HK-2 (cell line): Measurements from ENCODE around the gene TMED5.
"Not testable (repeated sequence)": the region's sequence is repeated elsewhere in the genome, so short reads cannot be mapped to it uniquely, and the experiment has no call there.

Experiments
- DNase-seq: peaks from one replicate; pipeline ENCODE4 v3.0.0-alpha.2; 2018; ENCODE audit not compliant: unreplicated experiment

Gene TMED5

GRCh38 chr1:93171549-93172034, 8.6 kb downstream of the TMED5 start:
- DNase-seq, result no peak

- not testable (repeated sequence) for DNase-seq
These were observed 10.0 kb downstream of the TMED5 start for GRCh38 chr1:93170141-93170678.

- DNase-seq, result no peak
These were observed 13.2 kb downstream of the TMED5 start for GRCh38 chr1:93167006-93167405.

GRCh38 chr1:93165895-93166294, 14.3 kb downstream of the TMED5 start:
- DNase-seq, result not testable (repeated sequence)

- DNase-seq, result no peak
These were observed 15.4 kb downstream of the TMED5 start for GRCh38 chr1:93164816-93165215.

DNA sequence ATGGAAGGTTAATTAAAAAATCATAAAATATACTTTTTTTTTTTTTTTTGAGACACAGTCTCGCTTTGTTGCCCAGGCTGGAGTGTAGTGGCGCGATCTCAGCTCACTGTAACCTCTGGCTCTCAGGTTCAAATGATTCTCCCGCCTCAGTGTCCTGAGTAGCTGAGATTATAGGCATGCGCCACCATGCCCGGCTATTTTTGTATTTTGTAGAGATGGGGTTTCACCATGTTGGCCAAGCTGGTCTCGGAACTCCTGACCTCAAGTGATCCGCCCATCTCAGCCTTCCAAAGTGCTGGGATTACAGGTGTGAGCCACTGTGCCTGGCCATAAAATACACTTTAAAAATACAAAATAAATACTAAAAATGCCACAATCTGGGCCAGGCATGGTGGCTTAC, 16.9 kb downstream of the TMED5 start:
- DNase-seq, result not testable (repeated sequence)

DNA sequence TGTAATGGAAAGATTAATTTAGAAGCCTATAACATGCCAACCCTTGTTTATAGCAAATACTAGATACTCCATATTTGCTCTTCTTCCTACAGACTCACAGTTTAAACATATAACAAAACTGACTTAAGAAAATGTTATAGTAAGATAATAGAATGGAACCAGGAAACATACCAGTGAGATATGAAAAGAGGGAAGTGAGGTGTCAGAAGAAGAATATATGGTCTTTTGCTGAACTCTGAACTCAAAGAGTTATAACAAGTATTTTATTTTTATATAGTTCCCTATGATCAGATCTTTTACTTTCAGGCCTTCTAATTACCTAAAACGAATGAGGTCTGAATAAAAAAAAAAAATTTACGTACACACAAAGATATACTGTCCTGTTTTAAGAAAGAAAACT, 20.9 kb downstream of the TMED5 start:
- no peak for DNase-seq

DNA sequence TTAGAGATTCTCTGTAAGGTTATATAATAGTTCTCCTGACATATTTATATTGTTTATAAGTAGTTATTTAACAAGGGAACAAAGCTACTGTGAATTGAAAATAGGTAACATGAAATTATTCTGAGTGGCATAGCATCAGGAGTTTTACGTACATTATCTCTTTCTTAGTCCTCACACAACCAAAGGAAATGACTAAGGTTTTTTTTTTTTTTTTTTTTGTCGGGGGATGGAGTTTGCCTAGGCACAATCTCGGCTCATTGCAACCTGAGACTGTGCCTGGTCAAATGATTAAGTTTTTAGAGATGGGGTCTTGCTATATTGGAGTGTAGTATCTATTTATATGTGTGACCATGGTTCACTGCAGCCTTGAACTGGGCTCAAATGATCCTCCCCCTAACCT, 24.9 kb downstream of the TMED5 start:
- no peak for DNase-seq

GRCh38 chr1:93154898-93155297, 25.3 kb downstream of the TMED5 start:
- no peak for DNase-seq

DNA sequence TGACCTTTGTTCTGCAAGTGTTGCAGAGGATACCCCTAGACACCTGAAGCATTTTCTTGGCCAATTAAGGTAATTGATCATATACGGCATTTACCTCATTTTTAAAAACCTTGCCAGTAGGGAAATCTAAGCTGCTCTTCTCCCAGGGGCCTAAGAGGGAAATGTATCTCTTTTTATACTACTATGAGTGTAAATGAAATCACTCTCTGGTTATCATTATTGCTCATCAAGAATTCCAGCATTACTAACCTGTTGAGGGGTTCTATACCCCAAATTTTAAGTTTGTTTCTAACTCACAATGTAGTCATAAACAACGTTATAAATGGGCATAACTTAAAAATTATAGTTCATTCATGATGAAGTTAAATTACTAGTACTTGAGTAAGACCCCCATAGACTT, 27.4 kb downstream of the TMED5 start:
- DNase-seq, result no peak

DNA sequence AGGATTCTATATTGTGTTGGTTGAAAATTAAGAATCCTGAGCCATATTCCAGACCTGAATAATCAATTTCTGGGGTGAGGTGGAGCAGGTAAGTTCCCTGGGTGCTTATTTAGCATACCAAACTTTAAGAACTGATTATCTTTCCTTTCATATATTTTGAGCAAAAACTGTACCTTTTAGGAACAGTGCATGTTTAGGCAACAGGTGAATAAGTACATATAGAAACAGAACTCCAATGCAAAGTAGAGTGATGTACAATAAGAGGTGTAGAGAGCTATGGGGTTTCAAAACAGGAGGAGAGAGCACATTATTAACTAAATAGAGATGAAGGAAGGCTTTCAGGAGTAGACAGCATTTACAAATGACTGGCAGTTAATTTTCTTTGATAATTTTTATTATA, 28.7 kb downstream of the TMED5 start:
- no peak for DNase-seq

DNA sequence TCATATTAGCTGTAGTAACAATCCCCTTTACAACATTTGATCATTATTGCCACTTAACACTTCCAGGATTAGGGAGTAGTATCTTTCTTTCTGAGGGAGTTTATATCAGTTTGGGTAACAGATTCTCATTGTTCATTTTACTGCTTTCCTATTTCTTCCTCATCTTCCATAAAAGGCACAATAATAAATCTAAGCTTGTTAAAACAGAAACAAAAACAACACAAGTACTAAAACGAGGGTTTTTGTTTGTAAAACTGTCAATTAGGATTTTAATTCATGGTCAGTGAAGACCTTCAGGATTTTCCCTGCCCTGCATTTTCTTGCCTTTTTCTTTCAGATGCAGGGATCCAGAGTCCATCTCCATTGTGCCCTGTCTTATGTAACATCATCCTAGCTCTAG, 29.5 kb downstream of the TMED5 start:
- DNase-seq, result no peak

GRCh38 chr1:93148001-93148400, 32.2 kb downstream of the TMED5 start:
- no peak for DNase-seq

- no peak for DNase-seq
These were observed 36.4 kb downstream of the TMED5 start for GRCh38 chr1:93143769-93144168.

DNA sequence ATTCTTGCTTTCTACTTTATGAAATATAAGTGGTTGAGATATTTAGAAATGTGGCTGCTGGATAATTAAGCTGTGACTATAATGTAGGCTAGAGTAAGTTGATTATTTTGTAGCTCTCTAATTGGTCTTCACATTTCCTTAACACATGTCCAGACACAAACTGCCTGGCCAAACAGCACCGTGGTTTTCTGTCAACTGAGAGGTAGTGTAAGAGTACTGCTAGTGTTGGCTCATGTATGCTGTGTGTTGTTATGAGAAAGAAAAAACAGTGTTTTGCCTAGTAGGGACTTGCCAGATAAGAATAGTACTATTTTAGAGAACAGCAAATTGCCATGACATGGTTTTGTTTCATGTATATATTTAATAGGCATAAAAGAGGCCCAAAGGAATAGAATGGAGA, 37.1 kb downstream of the TMED5 start:
- DNase-seq, result no peak

DNA sequence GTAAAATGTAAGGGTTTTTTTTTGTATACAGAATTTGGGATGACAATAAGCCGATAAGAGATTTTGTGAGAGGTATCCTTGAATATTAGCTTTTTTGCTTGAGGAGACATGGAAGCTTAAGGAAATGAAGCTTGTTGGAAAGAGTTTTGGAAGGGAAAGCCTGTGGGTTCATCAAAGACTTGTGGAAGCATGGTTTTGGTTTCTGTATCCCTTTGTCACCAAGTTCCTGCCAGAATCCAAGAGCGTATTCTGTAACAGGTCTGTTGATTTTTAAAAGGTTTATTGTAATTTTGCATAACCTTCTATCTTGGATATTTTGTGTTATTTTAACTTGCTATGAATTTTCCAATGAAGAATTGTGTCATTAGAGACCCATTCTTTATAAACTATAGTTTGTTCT, 38.1 kb downstream of the TMED5 start:
- no peak for DNase-seq

DNA sequence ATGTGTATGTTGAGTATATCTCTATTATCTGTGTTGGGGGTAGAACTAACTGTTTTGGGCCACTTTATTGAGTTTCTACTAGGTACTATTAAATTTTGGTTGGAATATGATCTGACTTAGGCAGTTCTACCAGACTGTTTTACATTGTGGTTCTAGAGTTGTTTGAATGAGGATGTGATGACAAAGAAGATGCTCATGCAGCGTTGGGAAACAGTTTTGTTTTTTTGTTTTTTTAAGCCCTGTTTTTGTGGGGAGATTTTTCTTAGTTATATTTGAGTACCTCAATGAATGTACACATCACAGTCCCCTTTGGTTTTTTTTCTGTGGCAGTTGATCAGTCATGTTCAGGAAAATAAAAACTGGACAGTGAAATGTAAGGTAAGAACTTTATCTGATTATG, 40.1 kb downstream of the TMED5 start:
- DNase-seq, result no peak

DNA sequence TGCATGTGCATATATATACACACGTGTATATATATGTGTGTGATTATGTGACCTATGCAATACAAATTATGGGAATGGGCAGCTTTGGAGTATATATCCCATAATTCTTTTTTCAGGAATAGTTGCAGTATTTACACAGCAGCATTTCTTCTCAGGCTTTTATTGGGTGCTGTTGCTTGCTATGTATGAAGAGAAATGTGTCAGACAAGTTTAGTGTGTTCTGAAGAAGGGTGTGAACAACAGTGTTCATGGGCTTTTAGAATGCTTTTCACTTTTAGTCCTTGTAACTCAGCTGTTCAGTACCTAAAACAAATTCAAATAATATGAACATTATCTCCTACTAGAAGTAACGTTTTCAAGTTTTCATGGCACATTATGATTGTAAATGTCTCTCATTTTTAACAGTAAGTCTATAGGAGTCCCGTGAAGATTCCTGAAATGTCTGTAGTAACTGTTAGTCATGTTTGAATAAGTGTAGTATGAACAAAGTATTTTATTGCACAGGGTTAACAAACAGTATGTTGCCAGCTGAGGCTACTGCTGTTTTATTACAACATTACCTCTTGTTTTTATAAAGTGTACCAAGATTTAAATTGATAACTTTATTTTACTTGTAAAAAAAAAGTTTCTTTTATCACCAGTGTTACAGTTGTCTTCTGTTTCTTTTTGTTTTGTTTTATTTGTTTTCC, 42.5 kb downstream of the TMED5 start:
- DNase-seq, result no peak

GRCh38 chr1:93136445-93136844, 43.8 kb downstream of the TMED5 start:
- no peak for DNase-seq

- DNase-seq, result no peak
These were observed 47.6 kb downstream of the TMED5 start for GRCh38 chr1:93132638-93133037.

DNA sequence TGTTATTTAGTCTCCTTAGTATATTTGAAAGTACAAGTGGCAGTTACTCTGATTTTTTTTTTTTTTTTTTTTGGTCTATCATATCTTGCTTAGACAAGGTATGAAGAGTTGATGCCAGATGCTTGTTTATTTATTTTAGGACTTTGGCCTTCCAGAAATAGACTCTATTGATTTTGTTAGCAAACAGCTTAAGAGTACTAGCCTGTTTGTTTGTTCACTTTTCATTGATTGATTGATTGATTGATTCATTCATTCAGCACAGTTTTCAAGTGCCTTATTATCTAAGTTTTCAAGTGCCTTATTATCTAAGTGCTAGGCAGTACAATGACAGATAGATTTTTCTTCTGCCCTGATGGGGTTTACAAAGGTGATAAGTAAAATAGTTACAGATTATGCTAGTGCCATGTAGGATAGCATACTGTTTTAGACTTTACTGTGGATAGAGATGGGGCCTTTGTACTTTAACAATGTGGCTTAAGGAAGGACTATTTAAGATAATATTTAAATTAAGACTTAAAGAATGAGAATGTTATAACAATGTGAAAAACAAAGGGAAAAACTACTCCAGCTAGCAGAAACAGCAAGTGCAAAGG, 50.6 kb downstream of the TMED5 start:
- DNase-seq, result no peak

DNA sequence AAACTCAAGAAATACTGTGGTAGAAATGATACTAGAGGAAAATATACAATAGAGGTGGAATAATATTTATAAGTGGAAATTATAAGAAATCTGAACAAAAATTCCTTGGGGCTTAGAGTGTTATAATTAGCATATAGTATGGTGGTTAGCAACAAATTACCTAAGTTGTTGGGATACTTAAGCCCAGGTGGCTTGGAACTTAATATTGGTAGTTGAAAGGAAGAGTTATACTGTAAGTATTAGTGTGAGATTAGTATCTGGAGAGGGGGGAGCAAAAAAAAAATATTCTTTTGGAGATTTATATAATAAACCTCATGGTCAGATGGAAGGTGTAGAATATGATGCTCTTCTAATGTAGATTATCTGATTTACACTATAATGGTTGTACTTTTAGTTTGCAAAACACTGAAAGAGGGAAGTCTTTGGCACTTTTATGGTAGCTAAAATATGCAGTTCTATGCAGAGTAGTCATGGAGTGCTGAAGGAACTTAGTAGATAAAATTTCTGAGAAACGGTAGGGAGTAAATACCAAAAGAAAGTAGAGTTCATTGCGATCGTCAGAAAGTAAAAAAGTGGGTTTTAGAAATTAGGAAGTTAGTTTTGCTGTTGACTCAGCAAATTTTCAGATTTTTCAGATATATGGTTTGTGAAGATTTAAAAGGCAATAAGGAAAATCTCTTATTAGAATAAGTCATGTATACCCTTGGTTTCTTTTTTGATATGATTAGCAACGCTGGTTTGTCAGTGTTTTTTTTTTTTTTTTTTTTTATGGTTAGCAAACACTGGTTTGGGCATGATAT, 55.5 kb downstream of the TMED5 start:
- DNase-seq, result no peak
